NK-92 (cell line): Measurements from ENCODE around the gene ADD3.

Experiments
- DNase-seq: peaks from one replicate; lab custom pipeline; 2025; ENCODE audit not compliant: unreplicated experiment; lab: John Stamatoyannopoulos, UW

Gene ADD3

GRCh38 chr10:110144507-110144906, 136.7 kb downstream of the ADD3 start:
- DNase-seq, result no peak

GRCh38 chr10:110147961-110148360, 140.2 kb downstream of the ADD3 start:
- DNase-seq, result no peak

- DNase-seq, result no peak
Measured at GRCh38 chr10:110149259-110149658, 141.5 kb downstream of the ADD3 start.

- no peak for DNase-seq
Measured at GRCh38 chr10:110150046-110150445, 142.3 kb downstream of the ADD3 start.

GRCh38 chr10:110150981-110151380, 143.2 kb downstream of the ADD3 start:
- DNase-seq, result no peak

GRCh38 chr10:110151467-110151866, 143.7 kb downstream of the ADD3 start:
- no peak for DNase-seq

GRCh38 chr10:110151971-110152370, 144.2 kb downstream of the ADD3 start:
- no peak for DNase-seq

- DNase-seq, result no peak
Measured at GRCh38 chr10:110153396-110153795, 145.6 kb downstream of the ADD3 start.

GRCh38 chr10:110156046-110156445, 148.3 kb downstream of the ADD3 start:
- no peak for DNase-seq

- DNase-seq, result no peak
Measured at GRCh38 chr10:110158051-110159005, 150.5 kb downstream of the ADD3 start.

GRCh38 chr10:110160081-110160480, 152.3 kb downstream of the ADD3 start:
- DNase-seq, result no peak

- DNase-seq, result no peak
Measured at GRCh38 chr10:110160522-110160921, 152.7 kb downstream of the ADD3 start.

GRCh38 chr10:110162741-110163145, 155.0 kb downstream of the ADD3 start:
- no peak for DNase-seq

- no peak for DNase-seq
Measured at GRCh38 chr10:110163192-110163773, 155.5 kb downstream of the ADD3 start.

GRCh38 chr10:110163841-110164240, 156.1 kb downstream of the ADD3 start:
- DNase-seq, result no peak

- DNase-seq, result no peak
Measured at GRCh38 chr10:110165239-110165638, 157.5 kb downstream of the ADD3 start.

- DNase-seq, result no peak
Measured at GRCh38 chr10:110167149-110167548, 159.4 kb downstream of the ADD3 start.

GRCh38 chr10:110168601-110169481, 161.1 kb downstream of the ADD3 start:
- DNase-seq, result no peak

- DNase-seq, result no peak
Measured at GRCh38 chr10:110169586-110169985, 161.8 kb downstream of the ADD3 start.

GRCh38 chr10:110170142-110170971, 162.6 kb downstream of the ADD3 start:
- DNase-seq, result no peak

- no peak for DNase-seq
Measured at GRCh38 chr10:110171032-110171431, 163.2 kb downstream of the ADD3 start.
